HG03135 (cell line): Measurements from ENCODE around the gene GLDN.
"Not testable (repeated sequence)": the region's sequence is repeated elsewhere in the genome, so short reads cannot be mapped to it uniquely, and the experiment has no call there.

Experiments used
- ATAC-seq: cut with Tn5 transposase; IDR thresholded peaks from one replicate; pipeline ENCODE4 v1.9.1; 2021; ENCODE audit warnings: mild to moderate bottlenecking, moderate library complexity; ENCODE audit not compliant: unreplicated experiment

The GLDN gene

GRCh38 chr15:51386960-51387698 is 45.7 kb downstream of the GLDN start:
- no peak for ATAC-seq

- no peak for ATAC-seq
Measured at GRCh38 chr15:51387699-51388041, 46.2 kb downstream of the GLDN start.

- ATAC-seq, result no peak
Measured at GRCh38 chr15:51388726-51389125, 47.3 kb downstream of the GLDN start.

- ATAC-seq, result no peak
Measured at GRCh38 chr15:51390241-51390965, 48.9 kb downstream of the GLDN start.

- no peak for ATAC-seq
Measured at GRCh38 chr15:51390966-51391422, 49.5 kb downstream of the GLDN start.

- no peak for ATAC-seq
Measured at GRCh38 chr15:51396921-51397320, 55.5 kb downstream of the GLDN start.

GRCh38 chr15:51398626-51399025 is 57.2 kb downstream of the GLDN start:
- no peak for ATAC-seq

- ATAC-seq, result no peak
Measured at GRCh38 chr15:51401051-51401780, 59.8 kb downstream of the GLDN start.

- no peak for ATAC-seq
Measured at GRCh38 chr15:51401872-51402517, 60.5 kb downstream of the GLDN start.

- ATAC-seq, result no peak
Measured at GRCh38 chr15:51403072-51403878, 61.8 kb downstream of the GLDN start.

GRCh38 chr15:51403946-51404695 is 62.7 kb downstream of the GLDN start:
- no peak for ATAC-seq

- ATAC-seq, result no peak
Measured at GRCh38 chr15:51405693-51406523, 64.5 kb downstream of the GLDN start.

GRCh38 chr15:51414256-51414860 is 72.9 kb downstream of the GLDN start:
- no peak for ATAC-seq

GRCh38 chr15:51416129-51416528 is 74.7 kb downstream of the GLDN start:
- no peak for ATAC-seq

- ATAC-seq, result not testable (repeated sequence)
Measured at GRCh38 chr15:51423040-51423439, 81.6 kb downstream of the GLDN start.

- ATAC-seq, result no peak
Measured at GRCh38 chr15:51424780-51425179, 83.3 kb downstream of the GLDN start.

- no peak for ATAC-seq
Measured at GRCh38 chr15:51425517-51426040, 84.1 kb downstream of the GLDN start.

GRCh38 chr15:51438526-51438925 is 97.1 kb downstream of the GLDN start:
- no peak for ATAC-seq
